ENCODE results near the gene GRIK3. TPM values are rescaled to one million over a fixed set of nuclear protein-coding genes. Genes with fewer than 3 reads are reported as not detected.

The GRIK3 gene
- total and polyA plus RNA-seq, 2 of the 8 experiments (the other 6 are each of a cell fraction or from before 2014, with no cell fraction given): 2.1 to 3.4 TPM

GRCh38 chr1:37042506-37042905, 8.2 kb upstream of the GRIK3 start:
- H3K79me2 ChIP-seq (ENCODE audit: control insufficient read depth in 1 of 2, insufficient read depth in 2 of 2, low read length in 2 of 2): no peaks in the 10 kb centered on the region
- H3K4me1 ChIP-seq (replicated peaks in 1 of 4; ENCODE audit: control insufficient read depth in 3 of 4, insufficient read depth in 4 of 4, low read length in 3 of 4): peaks cover 22 to 54% (median 40%) of the 10 kb centered on the region in 4 experiments
- peaks cover 0 to 2% (median 0%) of the 10 kb centered on the region in 4 experiments; a peak in 2 of 7 replicates for H3K27me3 ChIP-seq (replicated peaks in 1 of 4; ENCODE audit: control insufficient read depth in 3 of 4, extremely low read depth in 1 of 4, insufficient read depth in 3 of 4, low read length in 3 of 4)
- peak overlapping the region in 1 of 4 experiments; percentile 37; a peak in 1 of 8 replicates for H3K4me3 ChIP-seq (ENCODE audit: extremely low read depth in 1 of 4, insufficient read depth in 2 of 4, low read depth in 3 of 4, low read length in 4 of 4)
- H2BK20ac ChIP-seq (ENCODE audit: low read length): peak overlapping the region; percentile 100
- peak overlapping the region; percentile 38 for H4K91ac ChIP-seq (replicated peaks; ENCODE audit: insufficient read length, low read length)
- no peak overlapping the region for H3K56ac ChIP-seq (replicated peaks; ENCODE audit: insufficient read length, low read depth, low read length)
- H2AK5ac ChIP-seq (ENCODE audit: low read depth, low read length): peak overlapping the region; percentile 59; the same call in 1 of the 2 replicates
- DNase-seq (ENCODE audit: low read depth in 1 of 2, low spot score in 2 of 2) (no peak), FAIRE-seq (no peak)
- peak overlapping the region; percentile 83 for H3K18ac ChIP-seq (ENCODE audit: extremely low read depth, low read length)
- H3K4me2 ChIP-seq (ENCODE audit: insufficient read depth in 1 of 2, low read depth in 2 of 2, low read length in 2 of 2): peak overlapping the region; percentile 55 to 64; a peak in 3 of 4 replicates
- H4K5ac ChIP-seq (ENCODE audit: insufficient read length, low read depth, low read length): no peak overlapping the region
- H4K8ac ChIP-seq (ENCODE audit: extremely low read depth, insufficient read depth, low read length): no peak overlapping the region
- H2BK15ac ChIP-seq (ENCODE audit: low read length): 0 out of 2 replicates have a peak overlapping the region, but pooled peaks have one; percentile 46
- H3K9ac ChIP-seq (replicated peaks in 1 of 4; ENCODE audit: extremely low read depth in 1 of 4, low read depth in 3 of 4, low read length in 3 of 4): no peak overlapping the region
- H3K79me1 ChIP-seq (ENCODE audit: low read depth, low read length): no peaks in the 10 kb centered on the region
- H3K9me3 ChIP-seq (ENCODE audit: insufficient read depth in 2 of 2, low read depth in 1 of 2, low read length in 1 of 2): no peaks in the 10 kb centered on the region
- peak overlapping the region; percentile 94 for H2BK5ac ChIP-seq (ENCODE audit: low read depth, low read length)
- no peak overlapping the region for H2BK120ac ChIP-seq (replicated peaks; ENCODE audit: low read depth, low read length)
- ChIA-PET POLR2A (ENCODE audit: partially characterized antibody) (interaction anchor here (0.6 to 1.8 kb wide), 2 partner anchors 12 to 401 kb away, joined by 4 to 7 read pairs; no protein-coding TSS in a partner anchor), CTCF (ENCODE audit: partially characterized antibody) (interaction anchor here (0.9 to 1.8 kb wide), 3 partner anchors 13 to 466 kb away, joined by 3 to 5 read pairs (median 5); no protein-coding TSS in a partner anchor)
- H3K23me2 ChIP-seq (ENCODE audit: low read depth, low read length): peaks cover 2% of the 10 kb centered on the region
- no peak overlapping the region for H3K4ac ChIP-seq (replicated peaks; ENCODE audit: insufficient read length, low read depth, low read length)
- peak overlapping the region; percentile 86; the same call in 1 of the 2 replicates for H2BK12ac ChIP-seq (ENCODE audit: low read depth, low read length)
- H3K14ac ChIP-seq (ENCODE audit: insufficient read length): no peak overlapping the region
- H2AFZ ChIP-seq (ENCODE audit: low read length): no peak overlapping the region
- no peak overlapping the region for H3K23ac ChIP-seq (ENCODE audit: insufficient read length)
- H3K36me3 ChIP-seq (ENCODE audit: control insufficient read depth in 2 of 4, insufficient read depth in 4 of 4, low read length in 3 of 4): no peaks in the 10 kb centered on the region
- WGBS, 2 experiments (ENCODE audit: extremely low coverage in 1 of 2, insufficient coverage in 1 of 2, insufficient read length in 1 of 2, insufficient replicate concordance in 2 of 2, low coverage in 1 of 2, low lambda C conversion rate in 2 of 2, missing lambda C conversion rate in 1 of 2): 94% methylated on average over 4 of the region's 6 CpGs; no CpG with 5 or more reads in 1 of the 2 experiments
- H3K27ac ChIP-seq (ENCODE audit: low read depth, low read length): no peak overlapping the region
- no peaks in the 10 kb centered on the region for H4K20me1 ChIP-seq (replicated peaks in 1 of 2; ENCODE audit: control insufficient read depth in 1 of 2, insufficient read depth in 2 of 2, low read length in 2 of 2)
- TF ChIP-seq SUZ12 (IDR thresholded peaks at IDR 0.05; ENCODE audit: low read length): no peak
- no peak for TF ChIP-seq SAP30 (IDR thresholded peaks at IDR 0.05; ENCODE audit: insufficient read depth, insufficient replicate concordance, low read length)
- TF ChIP-seq RXRA (IDR thresholded peaks at IDR 0.05; ENCODE audit: insufficient read depth, low read depth, low read length): no peak
- TF ChIP-seq POLR2AphosphoS5 (IDR thresholded peaks at IDR 0.05; ENCODE audit: low read depth, low read length): no peak
- TF ChIP-seq SIN3A (conservative IDR thresholded peaks at IDR 0.05 in 1 of 2, IDR thresholded peaks at IDR 0.05 in 1 of 2; ENCODE audit: low read depth in 1 of 2, low read length in 2 of 2): no peak
